Activated CD8-positive, alpha-beta T cell treated with anti-CD3 and anti-CD28 coated beads, Interleukin-2, amount 10 ng/mL, durations not matched to agents 7 days and 5 days (primary cell): ENCODE measurements around the gene TCEANC2. TPM values are rescaled to one million over a fixed set of nuclear protein-coding genes. Genes with fewer than 3 reads are reported as not detected.

Experiments used
- ATAC-seq: fragments of 150-1000 bp; cut with Tn5 transposase; one replicate; pipeline ENCODE4 v1.10.0; 2021; ENCODE audit warnings: moderate library complexity
- CTCF ChIA-PET: fragments of 350-600 bp; sonication (Branson Sonifier 250); formaldehyde crosslinking; loops from one replicate; lab custom pipeline; 2021; ENCODE audit warnings: antibody characterized with exemption; lab: Charles Lee
- POLR2A ChIA-PET: fragments of 350-600 bp; sonication (Branson Sonifier 250); formaldehyde crosslinking; loops from one replicate; lab custom pipeline; 2021; ENCODE audit warnings: antibody characterized with exemption; lab: Charles Lee
- DNase-seq: peaks from one replicate; pipeline ENCODE4 v3.0.0-alpha.2; 2020
- H3K27ac Mint-ChIP-seq: one replicate; pipeline ENCODE4 v1.8.0; 2021; ENCODE audit warnings: mild to moderate bottlenecking, mixed read lengths
- H3K27me3 Mint-ChIP-seq: one replicate; pipeline ENCODE4 v1.8.0; 2021; ENCODE audit warnings: low read depth, mixed read lengths
- H3K36me3 Mint-ChIP-seq: one replicate; pipeline ENCODE4 v1.8.0; 2021; ENCODE audit warnings: low read depth, mixed read lengths
- H3K4me1 Mint-ChIP-seq: one replicate; pipeline ENCODE4 v1.8.0; 2021; ENCODE audit warnings: low read depth, mixed read lengths
- H3K4me3 Mint-ChIP-seq: one replicate; pipeline ENCODE4 v1.8.0; 2021; ENCODE audit warnings: mild to moderate bottlenecking, mixed read lengths
- H3K9me3 Mint-ChIP-seq: one replicate; pipeline ENCODE4 v1.8.0; 2022; ENCODE audit warnings: mixed read lengths; ENCODE audit not compliant: insufficient read depth
- total RNA-seq, 2 experiments: library from RNA; stranded (reverse); gene quantifications; one replicate each; pipeline ENCODE4 v1.2.3, GENCODE V29; 2021

TCEANC2 gene
- total RNA-seq, 2 experiments from 2014 or later = 11.6 to 12.0 TPM

GRCh38 chr1:54120698-54121481, 67.5 kb downstream of the TCEANC2 start:
- Mint-ChIP-seq H3K27ac (no peak overlapping the region), H3K36me3 (no peaks in the 10 kb centered on the region), H3K4me1 (peaks cover 6% of the 10 kb centered on the region), H3K4me3 (no peak overlapping the region), H3K9me3 (no peaks in the 10 kb centered on the region), H3K27me3 (peaks cover 5% of the 10 kb centered on the region)
- ChIA-PET POLR2A (no interaction called here), CTCF (interaction anchor here (0.6 to 1.7 kb wide), 9 partner anchors 9 to 691 kb away, joined by 3 to 11 read pairs (median 4); no protein-coding TSS in a partner anchor)
- DNase-seq (no peak), ATAC-seq (no peak)

GRCh38 chr1:54121482-54122134, 68.2 kb downstream of the TCEANC2 start:
- H3K4me1 Mint-ChIP-seq = peaks cover 6% of the 10 kb centered on the region
- CTCF ChIA-PET = interaction anchor here (0.6 to 1.7 kb wide), 12 partner anchors 10 to 690 kb away, joined by 3 to 11 read pairs (median 4); no protein-coding TSS in a partner anchor
- POLR2A ChIA-PET = no interaction called here
- ATAC-seq (peak; percentile 92), DNase-seq (peak; percentile 79)
- peaks cover 5% of the 10 kb centered on the region for H3K27me3 Mint-ChIP-seq
- no peaks in the 10 kb centered on the region for H3K9me3 Mint-ChIP-seq
- no peaks in the 10 kb centered on the region for H3K36me3 Mint-ChIP-seq
- no peak overlapping the region for H3K4me3 Mint-ChIP-seq
- no peak overlapping the region for H3K27ac Mint-ChIP-seq

- POLR2A ChIA-PET = no interaction called here
- H3K27me3 Mint-ChIP-seq = peaks cover 5% of the 10 kb centered on the region
- ATAC-seq (peak; percentile 9), DNase-seq (no peak)
- peaks cover 6% of the 10 kb centered on the region for H3K4me1 Mint-ChIP-seq
- no peaks in the 10 kb centered on the region for H3K36me3 Mint-ChIP-seq
- H3K9me3 Mint-ChIP-seq = no peaks in the 10 kb centered on the region
- CTCF ChIA-PET = interaction anchor here (0.6 to 1.7 kb wide), 11 partner anchors 10 to 513 kb away, joined by 3 to 11 read pairs (median 3); no protein-coding TSS in a partner anchor
- H3K27ac Mint-ChIP-seq = no peak overlapping the region
- no peak overlapping the region for H3K4me3 Mint-ChIP-seq
Observed at GRCh38 chr1:54122135-54122751, 68.8 kb downstream of the TCEANC2 start.

- peaks cover 6% of the 10 kb centered on the region for H3K4me1 Mint-ChIP-seq
- ATAC-seq (no peak), DNase-seq (no peak)
- H3K27ac Mint-ChIP-seq = no peak overlapping the region
- CTCF ChIA-PET = interaction anchor here (0.7 to 1.7 kb wide), 6 partner anchors 16 to 415 kb away, joined by 3 to 9 read pairs (median 3); no protein-coding TSS in a partner anchor
- peaks cover 5% of the 10 kb centered on the region for H3K27me3 Mint-ChIP-seq
- no peaks in the 10 kb centered on the region for H3K9me3 Mint-ChIP-seq
- H3K36me3 Mint-ChIP-seq = no peaks in the 10 kb centered on the region
- H3K4me3 Mint-ChIP-seq = no peak overlapping the region
- POLR2A ChIA-PET = no interaction called here
Observed at GRCh38 chr1:54122992-54123391, 69.6 kb downstream of the TCEANC2 start.

DNA sequence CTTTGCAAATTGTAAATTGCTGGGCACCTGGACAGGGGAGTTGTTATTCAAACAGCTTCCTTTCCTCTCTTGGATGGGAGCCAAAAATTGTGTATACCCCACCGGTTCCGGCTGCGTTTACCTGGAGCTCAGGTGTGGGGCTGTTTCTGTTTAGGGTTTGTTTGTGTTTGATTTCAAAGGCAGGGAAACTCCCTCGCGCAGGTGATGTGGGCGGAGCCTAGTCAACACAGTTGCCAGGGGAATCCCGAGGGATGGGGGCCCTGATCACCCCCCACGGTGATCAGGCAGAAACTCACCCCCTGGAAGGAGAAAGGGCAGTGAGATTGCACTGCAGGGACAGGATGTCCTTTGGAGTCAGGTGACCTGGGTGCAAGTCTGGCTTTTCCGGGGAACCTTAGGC, 71.1 kb downstream of the TCEANC2 start:
- POLR2A ChIA-PET = no interaction called here
- peaks cover 9% of the 10 kb centered on the region for H3K27me3 Mint-ChIP-seq
- DNase-seq = no peak
- no peak overlapping the region for H3K4me3 Mint-ChIP-seq
- CTCF ChIA-PET = interaction anchor here (0.9 to 1.5 kb wide), 2 partner anchors 62 to 365 kb away, joined by 3 to 6 read pairs; no protein-coding TSS in a partner anchor
- peaks cover 6% of the 10 kb centered on the region for H3K4me1 Mint-ChIP-seq
- H3K9me3 Mint-ChIP-seq = no peaks in the 10 kb centered on the region
- H3K36me3 Mint-ChIP-seq = no peaks in the 10 kb centered on the region
- no peak overlapping the region for H3K27ac Mint-ChIP-seq
- ATAC-seq = no peak

- H3K27ac Mint-ChIP-seq = no peak overlapping the region
- ChIA-PET POLR2A (interaction anchor here (0.6 kb wide), 1 partner anchor 17 kb away, joined by 3 read pairs; no protein-coding TSS in a partner anchor), CTCF (interaction anchor here (1.5 kb wide), 1 partner anchor 364 kb away, joined by 6 read pairs; no protein-coding TSS in a partner anchor)
- no peaks in the 10 kb centered on the region for H3K9me3 Mint-ChIP-seq
- peaks cover 9% of the 10 kb centered on the region for H3K27me3 Mint-ChIP-seq
- no peak for DNase-seq
- H3K4me3 Mint-ChIP-seq = no peak overlapping the region
- H3K4me1 Mint-ChIP-seq = peaks cover 6% of the 10 kb centered on the region
- no peaks in the 10 kb centered on the region for H3K36me3 Mint-ChIP-seq
- no peak for ATAC-seq
Observed at GRCh38 chr1:54124906-54125305, 71.5 kb downstream of the TCEANC2 start.

DNA sequence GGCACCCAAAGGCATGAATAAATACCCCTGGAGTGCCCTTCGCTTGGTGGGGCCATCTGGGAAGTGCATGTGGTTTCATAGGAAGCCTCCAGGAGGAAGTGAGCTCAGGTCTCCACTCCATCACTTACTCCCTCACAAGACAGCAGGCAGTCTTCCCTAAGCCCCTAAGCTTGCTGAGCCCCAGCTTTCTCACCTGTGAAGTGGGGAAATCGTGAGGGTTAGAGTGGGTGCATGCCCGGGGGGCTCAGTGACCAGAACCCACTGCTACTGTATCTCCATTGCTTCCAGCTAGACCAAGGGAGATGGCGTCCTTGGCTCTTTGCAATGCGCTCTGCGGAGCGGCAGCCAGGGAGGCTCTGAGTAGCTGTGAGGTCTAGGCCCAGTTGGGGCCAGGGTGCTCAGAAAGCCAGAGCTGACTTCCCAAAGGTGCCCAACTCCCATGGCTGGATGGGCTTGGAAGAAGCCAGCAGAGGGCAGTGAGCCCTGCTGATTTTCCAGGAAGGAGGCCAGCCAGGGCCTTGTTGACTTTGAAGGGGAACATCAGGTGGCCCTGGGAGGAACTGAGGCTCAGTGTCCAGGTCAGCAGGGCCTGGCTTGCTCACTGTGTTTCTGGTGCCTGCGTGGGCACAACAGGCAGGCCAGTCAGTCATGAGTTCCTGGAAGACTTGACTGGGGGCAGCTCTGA, 72.1 kb downstream of the TCEANC2 start:
- Mint-ChIP-seq H3K9me3 (no peaks in the 10 kb centered on the region), H3K27ac (no peak overlapping the region), H3K36me3 (no peaks in the 10 kb centered on the region), H3K4me3 (no peak overlapping the region), H3K4me1 (peaks cover 6% of the 10 kb centered on the region), H3K27me3 (peaks cover 9% of the 10 kb centered on the region)
- ChIA-PET CTCF (interaction anchor here (1.5 to 1.7 kb wide), 1 partner anchor 364 kb away, joined by 4 to 6 read pairs; no protein-coding TSS in a partner anchor), POLR2A (interaction anchor here (0.6 kb wide), 1 partner anchor 17 kb away, joined by 3 read pairs; no protein-coding TSS in a partner anchor)
- ATAC-seq (no peak), DNase-seq (no peak)

DNA sequence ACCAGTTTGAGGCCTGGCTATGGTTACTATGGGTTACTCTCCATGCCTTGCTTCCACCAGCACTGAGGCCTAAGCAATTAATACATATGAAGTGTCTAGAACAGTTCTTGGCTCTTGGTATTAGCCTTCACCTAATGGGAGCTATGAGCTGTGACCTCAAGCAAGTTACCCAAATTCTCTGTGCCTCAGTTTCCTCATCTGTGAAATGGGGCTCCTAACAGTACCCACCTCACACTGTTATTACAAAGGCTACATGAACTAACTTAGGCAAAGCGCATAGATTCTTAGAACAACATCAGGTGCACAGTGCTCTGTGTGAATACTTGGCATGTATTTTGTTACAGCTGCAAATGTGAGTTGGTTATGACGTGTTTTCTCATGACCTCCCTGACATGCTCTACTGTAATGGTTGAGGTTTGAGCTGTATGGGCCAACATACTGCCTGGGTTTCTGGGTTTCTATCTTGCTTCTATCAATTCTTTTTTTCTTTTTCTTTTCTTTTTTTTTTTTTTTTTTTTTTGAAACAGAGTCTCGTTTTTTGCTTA, 72.9 kb downstream of the TCEANC2 start:
- Mint-ChIP-seq H3K4me3 (no peak overlapping the region), H3K4me1 (peaks cover 6% of the 10 kb centered on the region), H3K27me3 (peaks cover 9% of the 10 kb centered on the region), H3K9me3 (no peaks in the 10 kb centered on the region), H3K27ac (no peak overlapping the region), H3K36me3 (no peaks in the 10 kb centered on the region)
- CTCF ChIA-PET = interaction anchor here (1.7 kb wide), 1 partner anchor 363 kb away, joined by 4 read pairs; no protein-coding TSS in a partner anchor
- DNase-seq = no peak
- POLR2A ChIA-PET = no interaction called here
- ATAC-seq = no peak

GRCh38 chr1:54127594-54128300, 74.3 kb downstream of the TCEANC2 start:
- POLR2A ChIA-PET = no interaction called here
- Mint-ChIP-seq H3K27ac (no peak overlapping the region), H3K4me3 (no peak overlapping the region), H3K4me1 (no peaks in the 10 kb centered on the region), H3K9me3 (no peaks in the 10 kb centered on the region), H3K36me3 (no peaks in the 10 kb centered on the region), H3K27me3 (peaks cover 4% of the 10 kb centered on the region)
- CTCF ChIA-PET = interaction anchor here (1.7 kb wide), 1 partner anchor 362 kb away, joined by 4 read pairs; no protein-coding TSS in a partner anchor
- no peak for DNase-seq
- ATAC-seq = no peak

GRCh38 chr1:54129858-54130257, 76.5 kb downstream of the TCEANC2 start:
- H3K27me3 Mint-ChIP-seq = peaks cover 4% of the 10 kb centered on the region
- no peak for ATAC-seq
- POLR2A ChIA-PET = no interaction called here
- CTCF ChIA-PET = no interaction called here
- no peaks in the 10 kb centered on the region for H3K36me3 Mint-ChIP-seq
- no peak overlapping the region for H3K27ac Mint-ChIP-seq
- no peak overlapping the region for H3K4me3 Mint-ChIP-seq
- no peak for DNase-seq
- no peaks in the 10 kb centered on the region for H3K9me3 Mint-ChIP-seq
- H3K4me1 Mint-ChIP-seq = no peaks in the 10 kb centered on the region
